ENCODE measurements around the gene PPP1R3E. TPM values are rescaled to one million over a fixed set of nuclear protein-coding genes. Genes with fewer than 3 reads are reported as not detected.

The PPP1R3E gene
- polyA plus RNA-seq, 10 donors: 9.4 to 24.3 (median 13.4) TPM

DNA sequence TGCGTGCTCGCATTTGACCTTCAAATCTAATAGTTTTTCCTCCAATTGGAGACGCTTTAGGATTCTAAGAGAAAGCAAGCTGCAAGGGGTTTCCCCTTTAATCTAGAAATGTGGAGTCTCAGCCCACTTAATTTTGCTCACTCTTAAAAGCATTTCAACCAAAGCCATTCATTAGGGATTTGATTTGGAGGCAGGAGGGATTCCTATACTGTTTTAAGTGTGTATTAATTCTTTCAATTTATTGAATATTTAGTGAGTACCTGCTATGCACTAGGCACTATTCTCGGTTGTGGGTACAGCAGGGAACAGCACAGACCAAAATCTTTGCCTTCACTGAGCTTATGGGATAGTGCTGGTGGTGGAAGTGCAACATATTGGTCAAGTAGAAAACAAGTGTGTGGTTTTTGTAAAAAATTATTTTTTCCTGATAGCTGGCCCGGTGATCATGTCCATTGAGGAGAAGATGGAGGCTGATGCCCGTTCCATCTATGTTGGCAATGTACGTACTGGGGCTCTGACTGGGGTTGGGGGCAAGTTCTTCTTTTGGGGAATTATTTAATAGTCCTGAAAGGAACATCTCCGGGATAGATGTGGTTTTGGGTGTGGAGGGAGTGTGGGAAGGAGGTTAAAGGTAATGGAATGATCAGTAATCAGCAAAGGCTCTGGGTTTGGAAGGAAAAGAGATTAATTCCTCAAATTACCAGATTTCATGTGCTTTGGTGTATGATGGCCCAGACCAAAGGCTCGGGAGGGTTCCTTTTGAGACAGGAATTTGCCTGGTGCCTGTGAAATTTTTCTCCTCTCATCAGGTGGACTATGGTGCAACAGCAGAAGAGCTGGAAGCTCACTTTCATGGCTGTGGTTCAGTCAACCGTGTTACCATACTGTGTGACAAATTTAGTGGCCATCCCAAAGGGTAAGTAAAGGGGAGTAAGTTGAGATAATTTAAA is 20.2 kb upstream of the PPP1R3E start:
- DNase-seq: no peak

- DNase-seq: peak; percentile 21 to 81 (median 46)
Observed at GRCh38 chr14:23321572-23322547, 19.2 kb upstream of the PPP1R3E start.

- peak; percentile 99 to 100 (median 100) for DNase-seq
Observed at GRCh38 chr14:23320584-23321571, 18.2 kb upstream of the PPP1R3E start, which contains the start of gene PABPN1. PABPN1 (plus strand) TSS chr14:23321457; CDS start chr14:23321470, 13 bp downstream.

GRCh38 chr14:23319746-23320583 is 17.3 kb upstream of the PPP1R3E start:
- DNase-seq: no peak

- no peak for DNase-seq
Observed at GRCh38 chr14:23316300-23316699, 13.6 kb upstream of the PPP1R3E start.

GRCh38 chr14:23310546-23310945 is 7.9 kb upstream of the PPP1R3E start:
- DNase-seq: no peak

GRCh38 chr14:23308721-23309445 is 6.2 kb upstream of the PPP1R3E start:
- no peak for DNase-seq

GRCh38 chr14:23307687-23308644 is 5.3 kb upstream of the PPP1R3E start:
- no peak for DNase-seq

DNA sequence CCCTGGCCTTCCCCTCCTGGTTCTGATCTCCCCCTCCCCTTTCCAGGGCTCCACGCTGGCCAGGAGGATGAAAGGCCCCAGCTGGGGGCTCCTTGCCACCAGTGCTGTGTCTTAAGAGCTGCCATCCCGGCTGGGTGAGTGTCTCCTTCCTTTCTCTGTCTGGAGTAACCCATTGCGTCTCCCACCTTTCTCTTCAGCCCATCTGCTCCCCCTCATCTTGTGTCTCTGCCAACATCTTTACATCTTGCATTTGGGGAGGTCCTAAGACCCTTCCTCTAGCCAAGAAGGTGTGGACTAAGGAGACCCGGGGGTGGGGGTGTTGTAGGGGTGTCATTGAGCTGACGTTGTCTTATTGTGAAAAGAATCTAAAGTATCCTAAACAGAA is 4.5 kb upstream of the PPP1R3E start:
- no peak for DNase-seq

DNA sequence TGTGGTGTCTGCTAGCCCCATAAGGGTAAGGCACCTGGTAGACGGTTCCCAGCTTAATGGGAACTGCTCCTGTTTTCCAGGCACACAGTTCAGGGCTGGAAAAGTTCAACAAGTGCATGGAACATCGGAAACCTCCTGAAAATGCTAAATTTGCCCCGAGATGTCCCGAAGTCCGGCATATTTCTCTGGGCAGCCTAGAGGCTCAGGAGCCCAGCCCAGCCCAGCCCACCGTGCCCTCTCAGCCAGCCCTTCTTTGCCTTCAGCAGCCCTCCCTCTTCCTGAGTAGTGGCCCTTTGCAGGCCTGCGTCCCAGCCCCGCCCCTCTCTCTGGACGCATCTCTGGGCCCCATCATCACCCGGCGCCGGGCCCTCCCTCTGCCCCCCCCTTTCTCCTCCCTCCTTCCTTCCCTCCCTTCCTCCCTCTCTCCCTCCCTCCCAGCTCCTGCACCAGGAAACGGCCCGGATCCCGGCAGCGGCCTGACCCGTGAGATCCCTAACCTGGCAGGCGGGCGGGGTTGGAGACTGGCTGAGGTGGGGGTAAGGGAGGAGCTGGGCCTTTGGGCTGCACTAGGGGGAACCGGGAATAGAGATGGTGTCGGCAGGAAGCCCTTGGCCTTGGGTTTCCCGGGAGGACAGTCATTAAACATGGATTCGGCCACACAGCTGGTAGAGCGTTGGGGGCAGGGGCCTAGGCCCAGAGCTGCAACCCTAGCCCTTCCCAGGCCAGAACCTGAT is 3.9 kb upstream of the PPP1R3E start, which contains the start of gene BCL2L2:
BCL2L2 (plus strand) TSS at position 422 of the 734 bp plus-strand sequence. CDS start 935 bp downstream, outside the sequence.
- peak; percentile 88 to 97 (median 94) for DNase-seq

- no peak for DNase-seq
Observed at GRCh38 chr14:23301969-23302289, 730 bp downstream of the PPP1R3E start.

GRCh38 chr14:23301288-23301968 is 1.2 kb downstream of the PPP1R3E start:
- peak; percentile 99 to 100 (median 100) for DNase-seq

GRCh38 chr14:23300687-23301223 is 1.9 kb downstream of the PPP1R3E start:
- no peak for DNase-seq

DNA sequence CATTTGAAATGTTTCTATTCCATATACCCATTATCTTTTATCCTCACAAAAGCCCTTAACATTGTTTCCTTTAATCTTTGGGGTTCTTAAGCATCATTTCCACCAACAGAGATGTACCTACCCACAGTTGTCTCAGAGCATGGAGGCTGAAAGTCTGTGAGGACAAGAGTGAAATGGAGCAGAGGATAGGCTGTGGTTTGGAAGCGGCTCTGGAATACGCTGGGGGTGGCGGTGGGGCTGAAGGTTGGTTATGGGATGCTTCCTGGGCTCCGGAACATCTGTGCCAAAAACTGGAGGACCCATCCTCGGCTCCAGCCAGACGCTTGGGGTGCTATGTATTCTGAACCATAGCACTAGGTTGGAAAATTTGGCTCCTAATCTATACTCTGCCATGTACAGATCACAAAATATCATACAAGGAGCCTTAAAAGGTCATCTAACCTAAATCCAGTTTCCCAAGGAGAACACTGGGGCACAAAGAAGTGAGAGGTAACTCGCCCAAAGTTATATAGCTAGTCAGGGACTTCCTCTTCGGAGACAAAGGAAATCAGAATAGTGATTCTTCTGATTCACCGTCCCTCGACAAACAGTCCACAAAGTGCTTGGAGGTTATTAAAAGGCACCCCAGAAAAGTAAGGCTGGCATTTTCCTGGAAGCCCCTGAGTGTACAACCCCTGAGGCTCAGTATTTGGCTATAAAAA is 2.5 kb downstream of the PPP1R3E start:
- DNase-seq: no peak

GRCh38 chr14:23299211-23299957 is 3.3 kb downstream of the PPP1R3E start:
- no peak for DNase-seq

All from muscle of back (tissue), 11 donors.